K562 (cell line): Measurements from ENCODE around the gene KRTAP5-1. TPM values are rescaled to one million over a fixed set of nuclear protein-coding genes. Genes with fewer than 3 reads are reported as not detected.

ENCODE experiments used
- ATAC-seq: fragments of 200-7000 bp; cut with Tn5 transposase; 3 replicates; pipeline ENCODE4 v1.9.1; 2020; ENCODE audit warnings: moderate library complexity
- BruUV-seq: library from RNA; stranded (reverse); fragments of 400-500 nt; replicated peaks from 2 replicates; lab custom pipeline; 2021; lab: Mats Ljungman, UMichigan
- CTCF ChIA-PET: fragments of 300-600 bp; formaldehyde crosslinking; extraction: SDS; loops from one replicate; lab custom pipeline; 2021; ENCODE audit warnings: low intra/inter-chr PET ratio; lab: Yijun Ruan, JAX
- POLR2A ChIA-PET: fragments of 300-600, 350-650 bp; sonication (Branson Sonifier 250); formaldehyde crosslinking; extraction: SDS; loops from one replicate; lab custom pipeline; 2021; ENCODE audit warnings: antibody characterized with exemption, inconsistent platforms; lab: Yijun Ruan, JAX
- DNase-seq, 4 experiments: peaks; one replicate each; pipeline versions ENCODE4 v3.0.0 to v3.0.0-alpha.2; 2011 to 2018; ENCODE audit warnings: low spot score in 3 of 4, mixed read lengths in 3 of 4; ENCODE audit errors: extremely low read depth in 1 of 4
- FAIRE-seq: peaks from 2 replicates; lab custom pipeline; 2011; peaks lifted over from hg19 to GRCh38; lab: Jason Lieb, UNC
- H2AFZ ChIP-seq: 2 replicates; pipeline ENCODE4 v1.6.0; 2011; ENCODE audit warnings: low read depth, low read length, control low read depth, inconsistent platforms
- H3K27ac ChIP-seq: fragments of 200-600 bp; 3 replicates; pipeline ENCODE4 v1.8.0; 2011; ENCODE audit warnings: low read depth, mild to moderate bottlenecking, control low read depth, inconsistent platforms, low read length, moderate library complexity, mixed read lengths; ENCODE audit errors: extremely low read depth
- H3K27me3 ChIP-seq, 2 experiments: fragments of 300-600 bp in 1 of 2; 2 replicates in 1 of 2; 3 replicates in 1 of 2; pipeline versions ENCODE4 v1.6.0 to v1.8.0; 2011; ENCODE audit warnings: inconsistent platforms in 2 of 2, low read length in 2 of 2, mild to moderate bottlenecking in 1 of 2, mixed read lengths in 1 of 2, moderate library complexity in 1 of 2; ENCODE audit not compliant: control insufficient read depth in 2 of 2, insufficient read depth in 2 of 2
- H3K36me3 ChIP-seq: fragments of 300-600 bp; 3 replicates; pipeline ENCODE4 v1.8.0; 2011; ENCODE audit warnings: mild to moderate bottlenecking, low read length, inconsistent platforms; ENCODE audit not compliant: control insufficient read depth, insufficient read depth
- H3K4me1 ChIP-seq, 2 experiments: fragments of 200-600 bp in 1 of 2; replicated peaks in 1 of 2; 2 replicates in 1 of 2; 3 replicates in 1 of 2; pipeline versions ENCODE4 v1.5.1 to v1.8.0; 2011; ENCODE audit warnings: inconsistent platforms in 2 of 2, low read length in 2 of 2, mild to moderate bottlenecking in 1 of 2, mixed read lengths in 1 of 2, moderate library complexity in 1 of 2; ENCODE audit not compliant: control insufficient read depth in 2 of 2, insufficient read depth in 2 of 2
- H3K4me2 ChIP-seq: 2 replicates; pipeline ENCODE4 v1.6.1; 2011; ENCODE audit warnings: low read length, control low read depth, inconsistent platforms, mixed read lengths; ENCODE audit not compliant: insufficient read depth
- H3K4me3 ChIP-seq: fragments of 200-600 bp; sonication (generic), shearing (Covaris generic); 2 replicates; pipeline ENCODE4 v1.5.1; 2016; ENCODE audit warnings: control low read depth, inconsistent platforms
- H3K79me2 ChIP-seq: fragments of 200-600 bp; 3 replicates; pipeline ENCODE4 v1.8.0; 2011; ENCODE audit warnings: low read length, inconsistent platforms; ENCODE audit not compliant: control insufficient read depth, insufficient read depth
- H3K9ac ChIP-seq, 2 experiments: 2 replicates each; pipeline versions ENCODE4 v1.6.0 to v1.6.1; 2011; ENCODE audit warnings: low read depth in 2 of 2, low read length in 2 of 2, control low read depth in 1 of 2, inconsistent platforms in 1 of 2, mild to moderate bottlenecking in 1 of 2, mixed read lengths in 1 of 2; ENCODE audit not compliant: insufficient read depth in 1 of 2
- H3K9me1 ChIP-seq: one replicate; pipeline ENCODE4 v1.6.0; 2011; ENCODE audit warnings: inconsistent platforms, mild to moderate bottlenecking, low read length, moderate library complexity; ENCODE audit not compliant: control insufficient read depth, insufficient read depth
- H3K9me3 ChIP-seq: replicated peaks from 2 replicates; pipeline ENCODE4 v1.5.1; 2011; ENCODE audit warnings: low read depth, low read length, inconsistent platforms; ENCODE audit not compliant: control insufficient read depth, insufficient read depth
- H4K20me1 ChIP-seq: replicated peaks from 2 replicates; pipeline ENCODE4 v1.6.1; 2011; ENCODE audit warnings: low read length, inconsistent platforms, mixed read lengths; ENCODE audit not compliant: control insufficient read depth, insufficient read depth
- FOXP1 ChIP-seq: sonication (generic); formaldehyde crosslinking; IDR thresholded peaks from 2 replicates; pipeline ENCODE4 v1.8.0; 2022; ENCODE audit warnings: mild to moderate bottlenecking, missing genetic modification reagents
- SPI1 ChIP-seq: IDR thresholded peaks from 2 replicates; pipeline ENCODE4 v1.6.1; 2011; ENCODE audit warnings: low read depth, low read length, control low read depth, borderline replicate concordance
- STAT6 ChIP-seq: sonication (generic); formaldehyde crosslinking; IDR thresholded peaks from 2 replicates; pipeline ENCODE4 v1.8.1; 2023; ENCODE audit warnings: mild to moderate bottlenecking, missing genetic modification reagents
- ZNF263 ChIP-seq: sonication (generic); formaldehyde crosslinking; IDR thresholded peaks from 2 replicates; pipeline ENCODE4 v1.8.0; 2022; ENCODE audit warnings: mild to moderate bottlenecking, missing genetic modification reagents, borderline replicate concordance
- WGBS: fragments of 100-300 bp; shearing (Covaris generic); methylation state at CpG from one replicate; pipeline ENCODE4 v1.1.6; 2016; ENCODE audit warnings: low coverage, mixed read lengths; ENCODE audit not compliant: insufficient coverage; ENCODE audit errors: missing lambda C conversion rate; 5-methylcytosine and 5-hydroxymethylcytosine counted together
- in situ Hi-C: fragments of 300-500 bp; cut with MboI; formaldehyde crosslinking; loops from 4 replicates; pipeline ENCODE4 v1.15.0; 2018; ENCODE audit warnings: inconsistent platforms, mixed read lengths
- intact Hi-C: fragments of 100-400 bp; cut with micrococcal nuclease; formaldehyde crosslinking; loops from 2 replicates; pipeline ENCODE4 v1.14.2; 2022
- polyA plus RNA-seq, 8 experiments: library from polyadenylated mRNA; depleted of rRNA in 4 of 8; stranded (reverse) in 5 of 8; unstranded in 3 of 8; fragments of >200 nt; fragmentation: Nextera tagmentation in 2 of 8; fragmentation: Illumina TruSeq in 1 of 8; extraction: Ambion mirVana in 2 of 8; extraction: Trizol in 1 of 8; gene quantifications; 2 replicates each; pipeline versions ENCODE4 v1.2.1 to v1.2.3, GENCODE V29; 2011 to 2014; ENCODE audit warnings: inconsistent platforms in 1 of 8, missing spikeins in 1 of 8
- total RNA-seq, 7 experiments: library from RNA; depleted of rRNA in 6 of 7; stranded (reverse); fragments of >200 nt in 6 of 7; fragmentation: Illumina TruSeq in 2 of 7; extraction: Trizol in 2 of 7; gene quantifications; 2 replicates each; pipeline versions ENCODE4 v1.2.1 to v1.2.3, GENCODE V29; 2011 to 2021; ENCODE audit warnings: low replicate concordance in 1 of 7

Gene KRTAP5-1
- total and polyA plus RNA-seq, 9 of the 15 experiments (the other 6 are each of a cell fraction or from before 2014, with no cell fraction given), result not detected

- no TSS peak for BruUV-seq
- Histone ChIP-seq H3K9ac (no peak within 1 kb of the TSS), H3K79me2 (no peaks in the 10 kb centered on the region), H4K20me1 (no peaks in the 10 kb centered on the region), H3K4me3 (no peak within 1 kb of the TSS), H3K27ac (no peak within 1 kb of the TSS), H3K36me3 (no peaks in the 10 kb centered on the region), H3K9me3 (no peaks in the 10 kb centered on the region), H3K4me1 (peaks cover 0 to 2% of the 10 kb centered on the region in 2 experiments; a peak in 2 of 5 replicates), H2AFZ (no peak within 1 kb of the TSS), H3K9me1 (peaks cover 4% of the 10 kb centered on the region), H3K27me3 (peaks cover 17 to 40% of the 10 kb centered on the region in 2 experiments), H3K4me2 (no peak within 1 kb of the TSS)
- DNase-seq (no peak), FAIRE-seq (no peak), ATAC-seq (no peak)
- POLR2A ChIA-PET, result no interaction called here
- WGBS, result 0% methylated on average over 1 of the region's 1 CpG
- CTCF ChIA-PET, result no interaction called here
- intact Hi-C loops (no loop called here), in situ Hi-C loops (no loop called here)
- TF ChIP-seq STAT6 (CRISPR knock-in tag) (no peak), SPI1 (peak; percentile 13; the same call in 1 of the 2 replicates), ZNF263 (CRISPR knock-in tag) (no peak), FOXP1 (CRISPR knock-in tag) (no peak)
Observed at GRCh38 chr11:1622086-1622485, 37.0 kb upstream of the KRTAP5-1 start, which contains the start of gene KRTAP5-4. TSS of gene KRTAP5-4 (minus strand) at chr11:1622138. CDS start at chr11:1622093, 45 bp downstream.
